Calu3 (cell line): ENCODE results near the gene SPATA18. TPM values are rescaled to one million over a fixed set of nuclear protein-coding genes. Genes with fewer than 3 reads are reported as not detected.

Source experiments
- BruUV-seq: library from RNA; stranded (reverse); fragments of 400-500 nt; replicated peaks from 2 replicates; lab custom pipeline; 2021; lab: Mats Ljungman, UMichigan
- CTCF ChIA-PET: fragments of 300-600 bp; sonication (Branson Sonifier 250); formaldehyde crosslinking; loops from one replicate; lab custom pipeline; 2022; ENCODE audit warnings: antibody characterized with exemption; lab: Charles Lee
- DNase-seq: peaks from one replicate; pipeline ENCODE4 v3.0.0; 2022
- H3K27ac Mint-ChIP-seq: one replicate; pipeline ENCODE4 v1.8.0; 2022; ENCODE audit warnings: mixed read lengths; ENCODE audit not compliant: unreplicated experiment
- H3K27me3 Mint-ChIP-seq: one replicate; pipeline ENCODE4 v1.8.0; 2022; ENCODE audit warnings: mixed read lengths; ENCODE audit not compliant: unreplicated experiment
- H3K36me3 Mint-ChIP-seq: one replicate; pipeline ENCODE4 v1.8.0; 2022; ENCODE audit warnings: mild to moderate bottlenecking, moderate library complexity, mixed read lengths; ENCODE audit not compliant: insufficient read depth, unreplicated experiment
- H3K4me1 Mint-ChIP-seq: one replicate; pipeline ENCODE4 v1.8.0; 2022; ENCODE audit warnings: mild to moderate bottlenecking, low read depth, mixed read lengths; ENCODE audit not compliant: unreplicated experiment
- H3K4me3 Mint-ChIP-seq: one replicate; pipeline ENCODE4 v1.8.0; 2022; ENCODE audit warnings: mild to moderate bottlenecking, low read depth, moderate library complexity, mixed read lengths; ENCODE audit not compliant: unreplicated experiment
- H3K9me3 Mint-ChIP-seq: one replicate; pipeline ENCODE4 v1.8.0; 2022; ENCODE audit warnings: low read depth, mixed read lengths; ENCODE audit not compliant: unreplicated experiment
- intact Hi-C: fragments of 100-400 bp; cut with micrococcal nuclease; formaldehyde crosslinking; loops from one replicate; pipeline ENCODE4 v1.10.0; 2022; ENCODE audit not compliant: unreplicated experiment
- total RNA-seq: library from RNA; stranded (reverse); gene quantifications from 2 replicates; pipeline ENCODE4 v1.2.3, GENCODE V29; 2022
- TF ChIP-seq, protein P1 (sequence below): fragments of 200-600 bp; IDR thresholded peaks from one replicate; pipeline ENCODE4 v1.8.0; 2022; ENCODE audit warnings: antibody characterized with exemption; ENCODE audit not compliant: unreplicated experiment

SPATA18 gene
- total RNA-seq, 1 experiment from 2014 or later: not detected

GRCh38 chr4:52142816-52143215 lies 91.7 kb downstream of the SPATA18 start:
- Mint-ChIP-seq H3K36me3 (no peaks in the 10 kb centered on the region), H3K9me3 (no peaks in the 10 kb centered on the region), H3K4me1 (no peaks in the 10 kb centered on the region), H3K27ac (no peak overlapping the region), H3K27me3 (no peaks in the 10 kb centered on the region), H3K4me3 (no peak overlapping the region)
- intact Hi-C loops: no loop called here
- TF ChIP-seq, protein P1, sequence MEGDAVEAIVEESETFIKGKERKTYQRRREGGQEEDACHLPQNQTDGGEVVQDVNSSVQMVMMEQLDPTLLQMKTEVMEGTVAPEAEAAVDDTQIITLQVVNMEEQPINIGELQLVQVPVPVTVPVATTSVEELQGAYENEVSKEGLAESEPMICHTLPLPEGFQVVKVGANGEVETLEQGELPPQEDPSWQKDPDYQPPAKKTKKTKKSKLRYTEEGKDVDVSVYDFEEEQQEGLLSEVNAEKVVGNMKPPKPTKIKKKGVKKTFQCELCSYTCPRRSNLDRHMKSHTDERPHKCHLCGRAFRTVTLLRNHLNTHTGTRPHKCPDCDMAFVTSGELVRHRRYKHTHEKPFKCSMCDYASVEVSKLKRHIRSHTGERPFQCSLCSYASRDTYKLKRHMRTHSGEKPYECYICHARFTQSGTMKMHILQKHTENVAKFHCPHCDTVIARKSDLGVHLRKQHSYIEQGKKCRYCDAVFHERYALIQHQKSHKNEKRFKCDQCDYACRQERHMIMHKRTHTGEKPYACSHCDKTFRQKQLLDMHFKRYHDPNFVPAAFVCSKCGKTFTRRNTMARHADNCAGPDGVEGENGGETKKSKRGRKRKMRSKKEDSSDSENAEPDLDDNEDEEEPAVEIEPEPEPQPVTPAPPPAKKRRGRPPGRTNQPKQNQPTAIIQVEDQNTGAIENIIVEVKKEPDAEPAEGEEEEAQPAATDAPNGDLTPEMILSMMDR: no peak
- CTCF ChIA-PET: no interaction called here
- no peak for DNase-seq
- no TSS peak for BruUV-seq

- CTCF ChIA-PET: no interaction called here
- no TSS peak for BruUV-seq
- intact Hi-C loops: no loop called here
- Mint-ChIP-seq H3K36me3 (no peaks in the 10 kb centered on the region), H3K9me3 (no peaks in the 10 kb centered on the region), H3K4me3 (no peak overlapping the region), H3K27ac (no peak overlapping the region), H3K27me3 (no peaks in the 10 kb centered on the region), H3K4me1 (no peaks in the 10 kb centered on the region)
- DNase-seq: no peak
- TF ChIP-seq, protein P1: no peak
Observed at GRCh38 chr4:52143815-52144214, 92.7 kb downstream of the SPATA18 start.

DNA sequence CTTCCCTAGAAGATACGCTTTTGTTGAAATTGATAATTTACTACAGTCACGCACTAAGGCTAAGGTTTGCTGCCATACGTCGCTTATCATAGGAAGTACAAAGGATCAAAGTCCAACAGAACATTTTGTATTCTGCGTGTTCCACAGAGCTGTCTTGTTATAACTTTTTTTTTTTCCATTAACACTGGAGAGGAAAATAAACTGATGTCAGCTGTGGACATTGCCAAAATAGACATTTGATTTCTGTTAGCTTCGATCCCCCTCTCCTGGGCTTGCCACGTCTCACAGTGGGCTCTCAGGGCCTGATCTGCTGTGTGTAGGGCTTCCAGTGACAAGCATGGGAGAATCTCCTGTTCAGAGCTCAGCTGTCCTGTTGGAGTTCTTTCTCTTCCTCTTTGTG lies 93.3 kb downstream of the SPATA18 start:
- TF ChIP-seq, protein P1: no peak
- Mint-ChIP-seq H3K9me3 (no peaks in the 10 kb centered on the region), H3K36me3 (no peaks in the 10 kb centered on the region), H3K4me3 (no peak overlapping the region), H3K4me1 (no peaks in the 10 kb centered on the region), H3K27ac (no peak overlapping the region), H3K27me3 (no peaks in the 10 kb centered on the region)
- no peak for DNase-seq
- BruUV-seq: no TSS peak
- intact Hi-C loops: no loop called here
- CTCF ChIA-PET: no interaction called here

Other genes with a start within 250 kb of the SPATA18 start
- 40.2 and 40.3 TPM in 2 replicates for gene DCUN1D4, start 208.2 kb upstream of the SPATA18 start, total RNA-seq
- 0.15 TPM in 1 of 2 replicates, not detected in the other for gene LRRC66, start 30.9 kb upstream of the SPATA18 start, total RNA-seq
- gene SGCB, start 13.0 kb upstream of the SPATA18 start, total RNA-seq: 10.4 and 11.8 TPM in 2 replicates